NB4 (cell line): ENCODE data around the gene TMEM242.

Source experiments
- DNase-seq: peaks from one replicate; pipeline ENCODE4 v3.0.0; 2010; ENCODE audit warnings: low read depth
- H3K4me3 ChIP-seq: one replicate; pipeline ENCODE4 v1.5.1; 2011; ENCODE audit warnings: mild to moderate bottlenecking, low read depth, low read length, moderate library complexity
- CTCF ChIP-seq: IDR thresholded peaks from one replicate; pipeline ENCODE4 v1.5.1; 2012; ENCODE audit warnings: low read depth, low read length
- MAX ChIP-seq: IDR thresholded peaks from 2 replicates; pipeline ENCODE4 v1.6.1; 2011; ENCODE audit warnings: low read depth, low read length
- MYC ChIP-seq: IDR thresholded peaks from 2 replicates; pipeline ENCODE4 v1.6.1; 2011; ENCODE audit warnings: low read depth, low read length
- POLR2A ChIP-seq: IDR thresholded peaks from 2 replicates; pipeline ENCODE4 v1.6.1; 2011; ENCODE audit warnings: mild to moderate bottlenecking; ENCODE audit not compliant: insufficient read length; ENCODE audit errors: extremely low read depth

The TMEM242 gene

GRCh38 chr6:157280157-157280556, 43.2 kb downstream of the TMEM242 start:
- no peak overlapping the region for H3K4me3 ChIP-seq
- no peak for DNase-seq
- TF ChIP-seq POLR2A (no peak), MYC (no peak), MAX (no peak), CTCF (no peak)

GRCh38 chr6:157278171-157278570, 45.1 kb downstream of the TMEM242 start:
- no peak for DNase-seq
- no peak overlapping the region for H3K4me3 ChIP-seq
- no peak for TF ChIP-seq MAX
- TF ChIP-seq CTCF: no peak
- no peak for TF ChIP-seq MYC
- no peak for TF ChIP-seq POLR2A

GRCh38 chr6:157276731-157277130, 46.6 kb downstream of the TMEM242 start:
- TF ChIP-seq CTCF: no peak
- TF ChIP-seq POLR2A: no peak
- no peak for TF ChIP-seq MAX
- no peak for TF ChIP-seq MYC
- no peak for DNase-seq

GRCh38 chr6:157276134-157276532, 47.2 kb downstream of the TMEM242 start:
- TF ChIP-seq CTCF (no peak), MYC (no peak)
- no peak overlapping the region for H3K4me3 ChIP-seq
- no peak for DNase-seq

More at GRCh38 chr6:157276731-157277130, 46.6 kb downstream of the TMEM242 start:
- H3K4me3 ChIP-seq: no peak overlapping the region

GRCh38 chr6:157274471-157275226, 48.7 kb downstream of the TMEM242 start:
- peak; percentile 87 for DNase-seq
- TF ChIP-seq CTCF: peak; percentile 43
- TF ChIP-seq MYC: no peak
- peak overlapping the region; percentile 54 for H3K4me3 ChIP-seq

- TF ChIP-seq CTCF: no peak
- TF ChIP-seq POLR2A: no peak
- TF ChIP-seq MAX: no peak
- TF ChIP-seq MYC: no peak
- peak; percentile 73 for DNase-seq
- H3K4me3 ChIP-seq: peak overlapping the region; percentile 54
These were observed 49.4 kb downstream of the TMEM242 start for GRCh38 chr6:157273756-157274470.
